ENCODE data around the gene CACNA1C. TPM values are rescaled to one million over a fixed set of nuclear protein-coding genes. Genes with fewer than 3 reads are reported as not detected.

The CACNA1C gene
- polyA plus RNA-seq, 1 of the 3 experiments (the other 2 are of a cell fraction): 1.5 TPM

DNA sequence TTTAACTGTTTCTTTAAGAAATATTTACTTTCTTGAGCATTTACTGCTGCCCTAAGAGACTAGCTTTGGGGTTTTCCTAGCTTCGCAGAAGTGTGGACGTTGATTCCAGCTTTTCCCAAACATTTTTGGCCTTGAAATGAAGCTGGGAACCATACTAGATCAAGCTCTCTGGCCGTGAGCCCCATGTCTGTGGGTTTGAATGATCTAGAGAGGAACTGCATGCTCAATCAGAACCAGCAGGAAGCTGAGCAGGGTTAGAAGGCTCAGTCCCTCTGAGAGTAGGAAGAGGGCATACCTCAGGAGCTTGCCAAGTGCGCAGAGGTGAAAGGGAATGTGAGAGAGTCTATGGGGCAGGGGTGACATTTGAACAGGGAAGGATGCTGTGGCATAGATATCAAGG, 292.1 kb downstream of the CACNA1C start:
- CTCF ChIA-PET: interaction anchor here (2.2 kb wide), 1 partner anchor 16 kb away, joined by 9 read pairs; no protein-coding TSS in a partner anchor
- Histone ChIP-seq H3K79me2 (ENCODE audit: insufficient read depth) (0 out of 2 replicates have a peak, but pooled peaks cover 2% of the 10 kb centered on the region), H3K27ac (ENCODE audit: low read depth in 2 of 2, low read length in 1 of 2) (no peak overlapping the region), H4K20me1 (ENCODE audit: insufficient read depth) (no peaks in the 10 kb centered on the region), H3K9me3 (no peaks in the 10 kb centered on the region), H2AFZ (ENCODE audit: low read depth) (no peak overlapping the region), H3K4me3 (ENCODE audit: low read depth in 2 of 2, low read length in 1 of 2) (no peak overlapping the region), H3K9ac (no peak overlapping the region), H3K9me2 (no peaks in the 10 kb centered on the region), H3K36me3 (replicated peaks in 1 of 2; ENCODE audit: control insufficient read depth in 1 of 2, insufficient read depth in 2 of 2, low read length in 1 of 2) (no peaks in the 10 kb centered on the region), H3K27me3 (ENCODE audit: insufficient read depth) (no peaks in the 10 kb centered on the region), H3K4me1 (ENCODE audit: control insufficient read depth in 1 of 2, insufficient read depth in 2 of 2, low read depth in 1 of 2, low read length in 1 of 2) (peaks cover 6 to 31% of the 10 kb centered on the region in 2 experiments; a peak in 3 of 4 replicates), H3F3A (replicated peaks; ENCODE audit: insufficient read depth) (no peaks in the 10 kb centered on the region), H3K4me2 (no peak overlapping the region)
- no peak for TF ChIP-seq POLR2AphosphoS5 (IDR thresholded peaks at IDR 0.05; ENCODE audit: low read depth, low read length)
- no peak for TF ChIP-seq CHD2 (IDR thresholded peaks at IDR 0.05; ENCODE audit: low read length, partially characterized antibody)
- TF ChIP-seq, protein P1, sequence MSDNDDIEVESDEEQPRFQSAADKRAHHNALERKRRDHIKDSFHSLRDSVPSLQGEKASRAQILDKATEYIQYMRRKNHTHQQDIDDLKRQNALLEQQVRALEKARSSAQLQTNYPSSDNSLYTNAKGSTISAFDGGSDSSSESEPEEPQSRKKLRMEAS (IDR thresholded peaks at IDR 0.05; ENCODE audit: low read depth): no peak
- TF ChIP-seq RFX5 (IDR thresholded peaks at IDR 0.05; ENCODE audit: low read length): no peak
- no peak for TF ChIP-seq TCF12 (IDR thresholded peaks at IDR 0.05)
- no peak for TF ChIP-seq TEAD4 (IDR thresholded peaks at IDR 0.05; ENCODE audit: borderline replicate concordance, insufficient read depth)
- no peak for TF ChIP-seq NFIC (IDR thresholded peaks at IDR 0.05; ENCODE audit: borderline replicate concordance)
- TF ChIP-seq, protein P2, sequence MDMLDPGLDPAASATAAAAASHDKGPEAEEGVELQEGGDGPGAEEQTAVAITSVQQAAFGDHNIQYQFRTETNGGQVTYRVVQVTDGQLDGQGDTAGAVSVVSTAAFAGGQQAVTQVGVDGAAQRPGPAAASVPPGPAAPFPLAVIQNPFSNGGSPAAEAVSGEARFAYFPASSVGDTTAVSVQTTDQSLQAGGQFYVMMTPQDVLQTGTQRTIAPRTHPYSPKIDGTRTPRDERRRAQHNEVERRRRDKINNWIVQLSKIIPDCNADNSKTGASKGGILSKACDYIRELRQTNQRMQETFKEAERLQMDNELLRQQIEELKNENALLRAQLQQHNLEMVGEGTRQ (IDR thresholded peaks at IDR 0.05; ENCODE audit: borderline replicate concordance, low read depth, low read length): no peak
- TF ChIP-seq, protein P3, sequence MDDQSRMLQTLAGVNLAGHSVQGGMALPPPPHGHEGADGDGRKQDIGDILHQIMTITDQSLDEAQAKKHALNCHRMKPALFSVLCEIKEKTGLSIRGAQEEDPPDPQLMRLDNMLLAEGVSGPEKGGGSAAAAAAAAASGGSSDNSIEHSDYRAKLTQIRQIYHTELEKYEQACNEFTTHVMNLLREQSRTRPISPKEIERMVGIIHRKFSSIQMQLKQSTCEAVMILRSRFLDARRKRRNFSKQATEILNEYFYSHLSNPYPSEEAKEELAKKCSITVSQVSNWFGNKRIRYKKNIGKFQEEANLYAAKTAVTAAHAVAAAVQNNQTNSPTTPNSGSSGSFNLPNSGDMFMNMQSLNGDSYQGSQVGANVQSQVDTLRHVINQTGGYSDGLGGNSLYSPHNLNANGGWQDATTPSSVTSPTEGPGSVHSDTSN (IDR thresholded peaks at IDR 0.05): no peak
- no peak for TF ChIP-seq SMC3 (IDR thresholded peaks at IDR 0.05; ENCODE audit: low read depth, low read length)
- TF ChIP-seq GATA2 (CRISPR knock-in tag; IDR thresholded peaks at IDR 0.05): no peak
- no peak for TF ChIP-seq JUND (IDR thresholded peaks at IDR 0.05)
- TF ChIP-seq TAF1 (IDR thresholded peaks at IDR 0.05; ENCODE audit: borderline replicate concordance, low read depth, low read length): no peak
- TF ChIP-seq MEF2A (IDR thresholded peaks at IDR 0.05; ENCODE audit: borderline replicate concordance, low read depth): no peak
- TF ChIP-seq FOSL2 (IDR thresholded peaks at IDR 0.05; ENCODE audit: borderline replicate concordance, low read depth): no peak
- POLR2A ChIA-PET: no interaction called here
- WGBS (ENCODE audit: low lambda C conversion rate): 74% methylated on average over 4 of the region's 4 CpGs
- DNase-seq: no peak

DNA sequence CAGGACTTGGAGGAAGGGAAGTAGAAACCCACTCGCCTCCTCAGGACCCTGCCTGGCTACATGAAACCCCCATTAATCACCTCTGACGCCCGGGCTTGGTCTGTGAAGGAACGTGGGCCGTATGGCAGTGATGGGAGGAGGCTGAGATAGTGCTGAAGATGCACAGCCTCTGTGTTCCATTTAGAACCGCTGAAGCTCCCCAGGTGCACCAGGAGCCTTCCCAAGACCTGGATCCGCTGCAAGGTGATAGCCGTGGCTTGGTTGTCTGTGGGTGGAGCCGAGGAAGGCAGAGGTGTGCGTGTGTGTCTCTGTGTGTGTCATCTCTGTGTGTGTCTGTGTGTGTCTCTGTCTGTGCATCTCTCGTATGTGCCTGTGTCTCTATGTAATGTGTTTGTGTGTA, 293.1 kb downstream of the CACNA1C start:
- no peaks in the 10 kb centered on the region for H3K9me2 ChIP-seq
- H3K9ac ChIP-seq: no peak overlapping the region
- H3K27me3 ChIP-seq (ENCODE audit: insufficient read depth): no peaks in the 10 kb centered on the region
- 0 out of 2 replicates have a peak, but pooled peaks cover 1% of the 10 kb centered on the region for H3K79me2 ChIP-seq (ENCODE audit: insufficient read depth)
- H3K4me2 ChIP-seq: no peak overlapping the region
- H3K4me1 ChIP-seq (ENCODE audit: control insufficient read depth in 1 of 2, insufficient read depth in 2 of 2, low read depth in 1 of 2, low read length in 1 of 2): peaks cover 6 to 31% of the 10 kb centered on the region in 2 experiments; a peak in 3 of 4 replicates
- H3K4me3 ChIP-seq (ENCODE audit: low read depth in 2 of 2, low read length in 1 of 2): no peak overlapping the region
- no peaks in the 10 kb centered on the region for H4K20me1 ChIP-seq (ENCODE audit: insufficient read depth)
- H3K9me3 ChIP-seq: no peaks in the 10 kb centered on the region
- H2AFZ ChIP-seq (ENCODE audit: low read depth): no peak overlapping the region
- WGBS (ENCODE audit: low lambda C conversion rate): 68% methylated on average over 11 of the region's 11 CpGs
- no peak overlapping the region for H3K27ac ChIP-seq (ENCODE audit: low read depth in 2 of 2, low read length in 1 of 2)
- ChIA-PET CTCF (interaction anchor here (2.2 kb wide), 1 partner anchor 15 kb away, joined by 9 read pairs; no protein-coding TSS in a partner anchor), POLR2A (no interaction called here)
- no peak for DNase-seq
- TF ChIP-seq FOXM1 (IDR thresholded peaks at IDR 0.05; ENCODE audit: low read depth) (no peak), SIN3A (IDR thresholded peaks at IDR 0.05; ENCODE audit: borderline replicate concordance, low read depth, low read length) (no peak), TEAD4 (IDR thresholded peaks at IDR 0.05; ENCODE audit: borderline replicate concordance, insufficient read depth) (no peak), FOSL2 (IDR thresholded peaks at IDR 0.05; ENCODE audit: borderline replicate concordance, low read depth) (no peak), TAF1 (IDR thresholded peaks at IDR 0.05; ENCODE audit: borderline replicate concordance, low read depth, low read length) (no peak), MXI1 (IDR thresholded peaks at IDR 0.05; ENCODE audit: low read depth, low read length) (no peak), YY1 (IDR thresholded peaks at IDR 0.05; ENCODE audit: low read depth) (no peak), CHD2 (IDR thresholded peaks at IDR 0.05; ENCODE audit: low read length, partially characterized antibody) (no peak)
- TF ChIP-seq, protein P2 (IDR thresholded peaks at IDR 0.05; ENCODE audit: borderline replicate concordance, low read depth, low read length): no peak
- TF ChIP-seq, protein P3 (IDR thresholded peaks at IDR 0.05): no peak
- TF ChIP-seq, protein P4, sequence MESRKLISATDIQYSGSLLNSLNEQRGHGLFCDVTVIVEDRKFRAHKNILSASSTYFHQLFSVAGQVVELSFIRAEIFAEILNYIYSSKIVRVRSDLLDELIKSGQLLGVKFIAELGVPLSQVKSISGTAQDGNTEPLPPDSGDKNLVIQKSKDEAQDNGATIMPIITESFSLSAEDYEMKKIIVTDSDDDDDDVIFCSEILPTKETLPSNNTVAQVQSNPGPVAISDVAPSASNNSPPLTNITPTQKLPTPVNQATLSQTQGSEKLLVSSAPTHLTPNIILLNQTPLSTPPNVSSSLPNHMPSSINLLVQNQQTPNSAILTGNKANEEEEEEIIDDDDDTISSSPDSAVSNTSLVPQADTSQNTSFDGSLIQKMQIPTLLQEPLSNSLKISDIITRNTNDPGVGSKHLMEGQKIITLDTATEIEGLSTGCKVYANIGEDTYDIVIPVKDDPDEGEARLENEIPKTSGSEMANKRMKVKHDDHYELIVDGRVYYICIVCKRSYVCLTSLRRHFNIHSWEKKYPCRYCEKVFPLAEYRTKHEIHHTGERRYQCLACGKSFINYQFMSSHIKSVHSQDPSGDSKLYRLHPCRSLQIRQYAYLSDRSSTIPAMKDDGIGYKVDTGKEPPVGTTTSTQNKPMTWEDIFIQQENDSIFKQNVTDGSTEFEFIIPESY (IDR thresholded peaks at IDR 0.05; ENCODE audit: borderline replicate concordance, low read depth): no peak
- no peaks in the 10 kb centered on the region for H3K36me3 ChIP-seq (replicated peaks in 1 of 2; ENCODE audit: control insufficient read depth in 1 of 2, insufficient read depth in 2 of 2, low read length in 1 of 2)
- H3F3A ChIP-seq (replicated peaks; ENCODE audit: insufficient read depth): no peaks in the 10 kb centered on the region
